Right kidney (tissue), 9 donors: ENCODE measurements around the gene UQCRC1.

ENCODE experiments used
- DNase-seq: peaks from one replicate; pipeline ENCODE4 v3.0.0-alpha.2; 2016
- long read RNA-seq, 8 donors: transcript quantifications; one replicate each; lab custom pipeline, GENCODE V29; 2026

UQCRC1 gene
- long read RNA-seq, donor 1, transcript UQCRC1-201 (13 exons, 1,985 nt) = major isoform, 105 of 133 reads
- long read RNA-seq, donor 1, partial matches to known transcripts = 26 of 133 reads
- long read RNA-seq, donor 1, other reads (novel, unspliced or antisense) = 0 of 133 reads
- long read RNA-seq, donor 2, transcript UQCRC1-201 (13 exons, 1,985 nt) = major isoform, 60 of 99 reads
- long read RNA-seq, donor 2, partial matches to known transcripts = 38 of 99 reads
- long read RNA-seq, donor 2, other reads (novel, unspliced or antisense) = 0 of 99 reads
- long read RNA-seq, donor 3, transcript UQCRC1-201 (13 exons, 1,985 nt) = major isoform, 41 of 56 reads
- long read RNA-seq, donor 3, partial matches to known transcripts = 13 of 56 reads
- long read RNA-seq, donor 3, other reads (novel, unspliced or antisense) = 0 of 56 reads
- long read RNA-seq, donor 4, transcript UQCRC1-201 (13 exons, 1,985 nt) = major isoform, 56 of 79 reads
- long read RNA-seq, donor 4, partial matches to known transcripts = 22 of 79 reads
- long read RNA-seq, donor 4, other reads (novel, unspliced or antisense) = 0 of 79 reads
- long read RNA-seq, donor 5, transcript UQCRC1-201 (13 exons, 1,985 nt) = major isoform, 96 of 110 reads
- long read RNA-seq, donor 5, partial matches to known transcripts = 13 of 110 reads
- long read RNA-seq, donor 5, other reads (novel, unspliced or antisense) = 0 of 110 reads
- long read RNA-seq, donor 6, transcript UQCRC1-201 (13 exons, 1,985 nt) = major isoform, 62 of 100 reads
- long read RNA-seq, donor 6, partial matches to known transcripts = 37 of 100 reads
- long read RNA-seq, donor 6, other reads (novel, unspliced or antisense) = 0 of 100 reads
- long read RNA-seq, donor 7, transcript UQCRC1-201 (13 exons, 1,985 nt) = major isoform, 109 of 212 reads
- long read RNA-seq, donor 7, partial matches to known transcripts = 102 of 212 reads
- long read RNA-seq, donor 7, other reads (novel, unspliced or antisense) = 0 of 212 reads
- long read RNA-seq, donor 8, transcript UQCRC1-201 (13 exons, 1,985 nt) = major isoform, 92 of 121 reads
- long read RNA-seq, donor 8, partial matches to known transcripts = 28 of 121 reads
- long read RNA-seq, donor 8, other reads (novel, unspliced or antisense) = 0 of 121 reads

GRCh38 chr3:48609088-48610005 lies at the start of gene UQCRC1:
Gene UQCRC1, minus strand, starts transcription at chr3:48609646. Its CDS starts 26 bp downstream, at chr3:48609620.
- DNase-seq = peak; percentile 91

- no peak for DNase-seq
Measured at GRCh38 chr3:48656841-48657281, 47.4 kb upstream of the UQCRC1 start.

- DNase-seq = peak; percentile 92
Measured at GRCh38 chr3:48656061-48656840, 46.8 kb upstream of the UQCRC1 start.

- peak; percentile 16 for DNase-seq
Measured at GRCh38 chr3:48655606-48656005, 46.2 kb upstream of the UQCRC1 start.

- no peak for DNase-seq
Measured at GRCh38 chr3:48655063-48655462, 45.6 kb upstream of the UQCRC1 start.

- no peak for DNase-seq
Measured at GRCh38 chr3:48652923-48653715, 43.7 kb upstream of the UQCRC1 start.

- no peak for DNase-seq
Measured at GRCh38 chr3:48651771-48652170, 42.3 kb upstream of the UQCRC1 start.

GRCh38 chr3:48650723-48651122 lies 41.3 kb upstream of the UQCRC1 start:
- no peak for DNase-seq

- DNase-seq = no peak
Measured at GRCh38 chr3:48648188-48648850, 38.9 kb upstream of the UQCRC1 start.

- no peak for DNase-seq
Measured at GRCh38 chr3:48647714-48648113, 38.3 kb upstream of the UQCRC1 start.

- no peak for DNase-seq
Measured at GRCh38 chr3:48644898-48645760, 35.7 kb upstream of the UQCRC1 start.

GRCh38 chr3:48642605-48643004 lies 33.2 kb upstream of the UQCRC1 start:
- DNase-seq = no peak

- no peak for DNase-seq
Measured at GRCh38 chr3:48641396-48641795, 31.9 kb upstream of the UQCRC1 start.

- no peak for DNase-seq
Measured at GRCh38 chr3:48639944-48640606, 30.6 kb upstream of the UQCRC1 start.

GRCh38 chr3:48637305-48637704 lies 27.9 kb upstream of the UQCRC1 start:
- DNase-seq = no peak

GRCh38 chr3:48636149-48636655 lies 26.8 kb upstream of the UQCRC1 start:
- DNase-seq = peak; percentile 24

GRCh38 chr3:48635222-48636021 lies 26.0 kb upstream of the UQCRC1 start, which contains the start of gene SLC26A6:
Gene SLC26A6, minus strand, starts transcription at chr3:48635461. Its CDS starts 68 bp downstream, at chr3:48635393.
- DNase-seq = peak; percentile 92
